Subcutaneous abdominal adipose tissue (tissue), 5 donors: Measurements from ENCODE around the gene PPFIA4.

Experiments
- H3K27ac ChIP-seq: one replicate; pipeline ENCODE4 v1.7.0; 2013; ENCODE audit warnings: low read depth, mild to moderate bottlenecking, inconsistent platforms, low read length, moderate library complexity
- H3K27me3 ChIP-seq, 5 donors: one replicate each; pipeline ENCODE4 v1.7.0; 2013; ENCODE audit warnings: low read length in 5 of 5, inconsistent platforms in 1 of 5; ENCODE audit not compliant: control insufficient read depth in 5 of 5, insufficient read depth in 4 of 5
- H3K36me3 ChIP-seq, 5 donors: one replicate each; pipeline ENCODE4 v1.7.0; 2013; ENCODE audit warnings: low read length in 5 of 5; ENCODE audit not compliant: control insufficient read depth in 5 of 5, insufficient read depth in 5 of 5
- H3K4me1 ChIP-seq, 5 donors: one replicate each; pipeline ENCODE4 v1.7.0; 2013; ENCODE audit warnings: low read length in 5 of 5, mild to moderate bottlenecking in 3 of 5, moderate library complexity in 1 of 5; ENCODE audit not compliant: control insufficient read depth in 5 of 5, insufficient read depth in 5 of 5
- H3K4me3 ChIP-seq, 5 donors: one replicate each; pipeline ENCODE4 v1.7.0; 2013; ENCODE audit warnings: low read length in 5 of 5, low read depth in 1 of 5
- H3K9ac ChIP-seq, 5 donors: one replicate each; pipeline ENCODE4 v1.7.0; 2013; ENCODE audit warnings: low read length in 5 of 5, mild to moderate bottlenecking in 4 of 5, moderate library complexity in 3 of 5
- H3K9me3 ChIP-seq, 5 donors: one replicate each; pipeline ENCODE4 v1.7.0; 2013; ENCODE audit warnings: low read length in 5 of 5; ENCODE audit not compliant: control insufficient read depth in 5 of 5
- donor health status: healthy.
- donor health status: healthy.
- donor health status: healthy.
- donor health status: healthy.
- donor health status: healthy.

The PPFIA4 gene

DNA sequence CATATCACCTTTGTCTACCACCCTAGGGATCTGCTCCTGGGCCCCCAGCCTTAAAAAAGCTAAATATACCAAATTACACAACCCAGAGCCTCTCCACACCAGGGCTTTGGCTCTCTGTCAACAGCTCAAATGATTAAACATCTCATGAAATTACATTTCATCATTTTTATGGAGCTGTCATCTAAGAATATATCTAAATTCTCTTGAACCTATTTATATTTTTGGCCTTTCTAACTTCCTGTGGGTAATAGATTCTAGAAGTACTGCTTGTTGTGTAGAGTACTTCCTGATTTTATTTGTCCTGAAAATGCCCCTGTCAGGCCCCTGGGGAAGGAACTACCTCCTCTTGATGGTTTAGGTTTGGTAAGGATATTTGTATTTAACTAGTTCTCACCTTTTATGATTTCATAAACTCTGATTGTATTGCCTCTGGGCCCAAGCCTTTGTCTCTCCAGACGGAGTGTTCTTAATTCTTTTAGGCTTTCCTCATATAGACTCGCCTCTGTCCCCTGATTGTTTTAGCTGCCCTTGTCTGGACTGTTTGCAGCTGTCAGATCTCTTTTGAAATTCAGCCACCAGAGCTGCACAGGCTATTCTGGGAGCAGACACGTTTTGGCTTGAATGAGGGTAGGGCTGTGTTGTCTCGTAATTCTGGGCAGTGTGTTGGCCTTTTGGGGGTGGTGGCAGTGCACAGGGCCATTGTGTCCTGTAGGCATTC, 42.9 kb downstream of the PPFIA4 start:
- H3K9ac ChIP-seq: no peak overlapping the region
- H3K9me3 ChIP-seq: no peaks in the 10 kb centered on the region
- peaks cover 0 to 4% (median 4%) of the 10 kb centered on the region in 5 donors for H3K27me3 ChIP-seq
- H3K36me3 ChIP-seq: no peaks in the 10 kb centered on the region
- H3K4me3 ChIP-seq: no peak overlapping the region
- no peak overlapping the region for H3K27ac ChIP-seq
- peaks cover 2 to 24% (median 21%) of the 10 kb centered on the region in 5 donors for H3K4me1 ChIP-seq

GRCh38 chr1:203072002-203072602, 45.8 kb downstream of the PPFIA4 start:
- Histone ChIP-seq H3K4me1 (peaks cover 4 to 39% (median 35%) of the 10 kb centered on the region in 5 donors), H3K9me3 (no peaks in the 10 kb centered on the region), H3K36me3 (no peaks in the 10 kb centered on the region), H3K27ac (no peak overlapping the region), H3K27me3 (peaks cover 9 to 29% (median 21%) of the 10 kb centered on the region in 5 donors), H3K9ac (no peak overlapping the region), H3K4me3 (no peak overlapping the region)

GRCh38 chr1:203072911-203073310, 46.6 kb downstream of the PPFIA4 start:
- Histone ChIP-seq H3K27me3 (peaks cover 9 to 32% (median 21%) of the 10 kb centered on the region in 5 donors), H3K4me3 (no peak overlapping the region), H3K9ac (no peak overlapping the region), H3K27ac (no peak overlapping the region), H3K4me1 (peaks cover 4 to 39% (median 35%) of the 10 kb centered on the region in 5 donors), H3K36me3 (no peaks in the 10 kb centered on the region), H3K9me3 (no peaks in the 10 kb centered on the region)

GRCh38 chr1:203073469-203073868, 47.2 kb downstream of the PPFIA4 start:
- Histone ChIP-seq H3K36me3 (no peaks in the 10 kb centered on the region), H3K27ac (no peak overlapping the region), H3K27me3 (peaks cover 9 to 35% (median 21%) of the 10 kb centered on the region in 5 donors), H3K9ac (no peak overlapping the region), H3K4me3 (no peak overlapping the region), H3K9me3 (no peaks in the 10 kb centered on the region), H3K4me1 (peaks cover 4 to 34% (median 31%) of the 10 kb centered on the region in 5 donors)

DNA sequence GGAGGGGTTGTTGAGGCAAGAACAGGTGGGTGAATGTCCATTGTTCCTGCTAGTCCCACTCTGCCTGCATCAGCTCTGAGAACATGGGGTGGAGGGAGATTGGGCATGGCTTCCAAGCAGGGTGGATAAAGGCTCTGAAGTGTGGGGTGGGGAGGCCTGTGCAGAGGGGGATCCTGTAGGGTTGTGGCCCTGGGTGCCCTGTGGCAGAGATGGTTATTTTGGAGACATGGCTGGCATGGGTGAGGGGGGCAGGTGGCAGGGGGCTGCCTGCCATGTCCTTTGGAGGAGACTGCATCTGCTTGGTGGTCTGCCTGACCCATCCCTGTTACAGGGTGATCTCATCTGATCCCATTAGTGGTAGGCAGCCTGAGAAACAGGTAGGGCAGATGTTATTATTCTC, 48.3 kb downstream of the PPFIA4 start:
- peaks cover 9 to 39% (median 21%) of the 10 kb centered on the region in 5 donors for H3K27me3 ChIP-seq
- no peak overlapping the region for H3K4me3 ChIP-seq
- H3K36me3 ChIP-seq: no peaks in the 10 kb centered on the region
- no peaks in the 10 kb centered on the region for H3K9me3 ChIP-seq
- H3K9ac ChIP-seq: no peak overlapping the region
- no peak overlapping the region for H3K27ac ChIP-seq
- H3K4me1 ChIP-seq: peaks cover 2 to 22% (median 20%) of the 10 kb centered on the region in 5 donors

DNA sequence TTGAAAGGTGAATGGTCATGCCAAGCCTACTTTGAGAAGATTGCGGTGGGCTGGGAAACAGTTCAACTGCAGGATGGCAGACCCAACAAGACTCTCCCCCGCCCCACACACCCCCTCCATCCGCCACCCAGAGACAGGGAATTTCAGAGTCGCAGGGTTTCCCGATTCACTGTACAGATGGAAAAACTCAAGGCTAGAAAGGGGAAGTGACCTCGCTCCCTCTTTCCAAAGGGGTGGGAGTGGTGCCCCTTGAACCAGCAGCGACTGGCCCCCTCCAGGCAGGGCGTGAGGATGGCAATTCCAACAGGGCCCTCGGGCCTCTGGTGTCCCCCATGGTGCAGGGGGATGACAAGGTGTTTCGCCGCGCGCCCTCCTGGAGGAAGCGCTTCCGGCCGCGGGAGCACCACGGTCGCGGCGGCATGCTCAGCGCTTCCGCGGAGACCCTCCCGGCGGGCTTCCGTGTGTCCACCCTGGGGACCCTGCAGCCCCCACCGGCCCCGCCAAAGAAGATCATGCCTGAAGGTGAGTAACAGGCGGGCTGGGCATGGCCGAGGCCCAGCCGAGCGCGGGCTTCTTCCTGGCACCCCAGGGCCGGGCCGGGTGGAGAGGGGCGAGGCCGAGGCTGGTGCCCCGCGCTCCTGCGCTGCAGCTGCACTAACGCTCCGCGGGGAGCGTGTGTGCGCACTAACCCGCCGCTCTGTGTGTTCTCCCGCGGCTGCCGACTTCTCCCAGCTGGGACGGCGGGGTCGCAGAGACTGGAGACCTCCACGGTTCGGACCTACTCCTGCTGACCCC, 49.1 kb downstream of the PPFIA4 start:
- Histone ChIP-seq H3K4me3 (peak overlapping the region in 4 of 5 donors; percentile 35 to 65 (median 48)), H3K36me3 (no peaks in the 10 kb centered on the region), H3K27ac (no peak overlapping the region), H3K9me3 (no peaks in the 10 kb centered on the region), H3K9ac (peak overlapping the region in 1 of 5 donors; percentile 12), H3K4me1 (peaks cover 2 to 15% (median 14%) of the 10 kb centered on the region in 5 donors), H3K27me3 (peaks cover 9 to 43% (median 21%) of the 10 kb centered on the region in 5 donors)

- Histone ChIP-seq H3K9ac (peak overlapping the region in 1 of 5 donors; percentile 12), H3K4me3 (peak overlapping the region; percentile 35 to 65 (median 49)), H3K36me3 (no peaks in the 10 kb centered on the region), H3K9me3 (no peaks in the 10 kb centered on the region), H3K27me3 (peaks cover 9 to 43% (median 21%) of the 10 kb centered on the region in 5 donors), H3K27ac (no peak overlapping the region), H3K4me1 (peaks cover 2 to 15% (median 14%) of the 10 kb centered on the region in 5 donors)
Measured at GRCh38 chr1:203076031-203076511, 49.8 kb downstream of the PPFIA4 start.

- no peak overlapping the region for H3K9ac ChIP-seq
- H3K9me3 ChIP-seq: no peaks in the 10 kb centered on the region
- no peaks in the 10 kb centered on the region for H3K36me3 ChIP-seq
- no peak overlapping the region for H3K27ac ChIP-seq
- peaks cover 15 to 46% (median 26%) of the 10 kb centered on the region in 5 donors for H3K27me3 ChIP-seq
- H3K4me3 ChIP-seq: no peak overlapping the region
- H3K4me1 ChIP-seq: peaks cover 2 to 15% (median 14%) of the 10 kb centered on the region in 5 donors
Measured at GRCh38 chr1:203077367-203077766, 51.1 kb downstream of the PPFIA4 start.

GRCh38 chr1:203077956-203078355, 51.7 kb downstream of the PPFIA4 start:
- Histone ChIP-seq H3K9me3 (no peaks in the 10 kb centered on the region), H3K9ac (no peak overlapping the region), H3K4me3 (no peak overlapping the region), H3K27me3 (peaks cover 15 to 50% (median 26%) of the 10 kb centered on the region in 5 donors), H3K36me3 (no peaks in the 10 kb centered on the region), H3K4me1 (peaks cover 3 to 20% (median 15%) of the 10 kb centered on the region in 5 donors), H3K27ac (no peak overlapping the region)
